GM18519 (cell line): ENCODE data around the gene GFRAL.
"Not testable (repeated sequence)": the region's sequence is repeated elsewhere in the genome, so short reads cannot be mapped to it uniquely, and the experiment has no call there.

Source experiments
- ATAC-seq: cut with Tn5 transposase; IDR thresholded peaks from one replicate; pipeline ENCODE4 v1.9.1; 2021; ENCODE audit warnings: mild to moderate bottlenecking, moderate library complexity; ENCODE audit not compliant: unreplicated experiment, low FRiP score

Gene GFRAL

GRCh38 chr6:55327169-55327568 is at the start of gene GFRAL:
Gene GFRAL, plus strand, starts transcription at chr6:55327469. Its CDS starts 86 bp downstream, at chr6:55327555.
- ATAC-seq = no peak

GRCh38 chr6:55277646-55278045 is 49.6 kb upstream of the GFRAL start:
- no peak for ATAC-seq

- ATAC-seq = no peak
Measured at GRCh38 chr6:55281215-55281614, 46.1 kb upstream of the GFRAL start.

GRCh38 chr6:55282115-55282514 is 45.2 kb upstream of the GFRAL start:
- no peak for ATAC-seq

- no peak for ATAC-seq
Measured at GRCh38 chr6:55286824-55287223, 40.4 kb upstream of the GFRAL start.

GRCh38 chr6:55290736-55291135 is 36.5 kb upstream of the GFRAL start:
- no peak for ATAC-seq

- no peak for ATAC-seq
Measured at GRCh38 chr6:55293116-55293515, 34.2 kb upstream of the GFRAL start.

- not testable (repeated sequence) for ATAC-seq
Measured at GRCh38 chr6:55297214-55297613, 30.1 kb upstream of the GFRAL start.

GRCh38 chr6:55299286-55299985 is 27.8 kb upstream of the GFRAL start:
- no peak for ATAC-seq

- no peak for ATAC-seq
Measured at GRCh38 chr6:55304747-55305146, 22.5 kb upstream of the GFRAL start.

GRCh38 chr6:55319961-55320695 is 7.1 kb upstream of the GFRAL start:
- ATAC-seq = no peak

- no peak for ATAC-seq
Measured at GRCh38 chr6:55320696-55321086, 6.6 kb upstream of the GFRAL start.

GRCh38 chr6:55377150-55377549 is 49.9 kb downstream of the GFRAL start:
- ATAC-seq = no peak

GRCh38 chr6:55379471-55379870 is 52.2 kb downstream of the GFRAL start:
- ATAC-seq = no peak

GRCh38 chr6:55379895-55380294 is 52.6 kb downstream of the GFRAL start:
- no peak for ATAC-seq

GRCh38 chr6:55388211-55388610 is 60.9 kb downstream of the GFRAL start:
- ATAC-seq = no peak

GRCh38 chr6:55395871-55396270 is 68.6 kb downstream of the GFRAL start:
- no peak for ATAC-seq

- no peak for ATAC-seq
Measured at GRCh38 chr6:55397986-55398385, 70.7 kb downstream of the GFRAL start.

GRCh38 chr6:55399351-55399750 is 72.1 kb downstream of the GFRAL start:
- no peak for ATAC-seq

GRCh38 chr6:55405474-55406235 is 78.4 kb downstream of the GFRAL start:
- no peak for ATAC-seq

- ATAC-seq = no peak
Measured at GRCh38 chr6:55410674-55411073, 83.4 kb downstream of the GFRAL start.
